Measurements from ENCODE around the gene B4GALNT3.

B4GALNT3 gene

GRCh38 chr12:538731-539539 lies 79.2 kb downstream of the B4GALNT3 start:
- DNase-seq (ENCODE audit: low read depth in 3 of 3): no peak

- DNase-seq (ENCODE audit: low read depth in 3 of 3): no peak
Observed at GRCh38 chr12:539540-540310, 80.0 kb downstream of the B4GALNT3 start.

- DNase-seq (ENCODE audit: low read depth in 3 of 3): no peak
Observed at GRCh38 chr12:541676-542324, 82.1 kb downstream of the B4GALNT3 start.

- no peak for DNase-seq (ENCODE audit: low read depth in 3 of 3)
Observed at GRCh38 chr12:542395-543113, 82.8 kb downstream of the B4GALNT3 start.

- no peak for DNase-seq (ENCODE audit: low read depth in 3 of 3)
Observed at GRCh38 chr12:543114-543451, 83.3 kb downstream of the B4GALNT3 start.

GRCh38 chr12:544142-544541 lies 84.4 kb downstream of the B4GALNT3 start:
- no peak for DNase-seq (ENCODE audit: low read depth in 3 of 3)

GRCh38 chr12:544941-545635 lies 85.3 kb downstream of the B4GALNT3 start:
- no peak for DNase-seq (ENCODE audit: low read depth in 3 of 3)

GRCh38 chr12:545835-546234 lies 86.1 kb downstream of the B4GALNT3 start:
- DNase-seq (ENCODE audit: low read depth in 3 of 3): no peak

GRCh38 chr12:546265-546919 lies 86.7 kb downstream of the B4GALNT3 start:
- DNase-seq (ENCODE audit: low read depth in 3 of 3): no peak

- DNase-seq (ENCODE audit: low read depth in 3 of 3): peak; percentile 35 to 69 (median 46)
Observed at GRCh38 chr12:546920-547845, 87.4 kb downstream of the B4GALNT3 start.

GRCh38 chr12:547883-548470 lies 88.2 kb downstream of the B4GALNT3 start:
- no peak for DNase-seq (ENCODE audit: low read depth in 3 of 3)

- no peak for DNase-seq (ENCODE audit: low read depth in 3 of 3)
Observed at GRCh38 chr12:549476-550082, 89.8 kb downstream of the B4GALNT3 start.

GRCh38 chr12:550473-551260 lies 90.9 kb downstream of the B4GALNT3 start:
- no peak for DNase-seq (ENCODE audit: low read depth in 3 of 3)

GRCh38 chr12:552466-552865 lies 92.7 kb downstream of the B4GALNT3 start:
- DNase-seq (ENCODE audit: low read depth in 3 of 3): no peak

GRCh38 chr12:553216-554000 lies 93.7 kb downstream of the B4GALNT3 start:
- DNase-seq (ENCODE audit: low read depth in 3 of 3): no peak

- no peak for DNase-seq (ENCODE audit: low read depth in 3 of 3)
Observed at GRCh38 chr12:554001-554285, 94.2 kb downstream of the B4GALNT3 start.

GRCh38 chr12:556498-556897 lies 96.8 kb downstream of the B4GALNT3 start:
- no peak for DNase-seq (ENCODE audit: low read depth in 3 of 3)

- DNase-seq (ENCODE audit: low read depth in 3 of 3): no peak
Observed at GRCh38 chr12:558580-558979, 98.8 kb downstream of the B4GALNT3 start.
